ENCODE data around the gene CWC22. TPM values are rescaled to one million over a fixed set of nuclear protein-coding genes. Genes with fewer than 3 reads are reported as not detected.

CWC22 gene
- total and polyA plus RNA-seq, 2 donors (not counting 3 experiments of a cell fraction or from before 2014, with no cell fraction given) = 1.8 to 15.7 TPM

- TF ChIP-seq MAX (IDR thresholded peaks at IDR 0.05; ENCODE audit: insufficient read depth, insufficient read length) (no peak), FOS (IDR thresholded peaks at IDR 0.05; ENCODE audit: borderline replicate concordance, insufficient read depth, low read length) (no peak), MYC (IDR thresholded peaks at IDR 0.05; ENCODE audit: low read depth, low read length) (no peak), CTCF (IDR thresholded peaks at IDR 0.05; ENCODE audit: extremely low read depth in 1 of 2, insufficient read depth in 1 of 2, low read depth in 1 of 2, low read length in 2 of 2) (no peak), JUN (IDR thresholded peaks at IDR 0.05; ENCODE audit: borderline replicate concordance, insufficient read depth, insufficient read length, low read depth) (no peak), EZH2 (IDR thresholded peaks at IDR 0.05; ENCODE audit: borderline replicate concordance, low read depth, low read length, severe bottlenecking) (no peak), POLR2A (IDR thresholded peaks at IDR 0.05; ENCODE audit: low read depth, low read length) (no peak), POLR2AphosphoS5 (IDR thresholded peaks at IDR 0.05; ENCODE audit: insufficient read depth, low read depth, low read length) (no peak), GATA2 (IDR thresholded peaks at IDR 0.05; ENCODE audit: insufficient read depth, insufficient read length, low read depth, low read length) (no peak)
- intact Hi-C loops (cut with micrococcal nuclease) (no loop called here), dilution Hi-C loops (cut with MboI; ENCODE audit: extremely low pct_ligation_motif_present, low sequenced_read_pairs) (no loop called here)
- H3K27ac ChIP-seq (ENCODE audit: insufficient read depth, low read depth, low read length) = no peak overlapping the region
- H3K36me3 ChIP-seq (ENCODE audit: control insufficient read depth in 2 of 2, extremely low read depth in 1 of 2, insufficient read depth in 2 of 2, low read length in 2 of 2) = no peaks in the 10 kb centered on the region
- FAIRE-seq = no peak
- H3K4me1 ChIP-seq (ENCODE audit: control insufficient read depth, extremely low read depth, insufficient read depth, low read length) = no peaks in the 10 kb centered on the region
- H3K9me3 ChIP-seq (replicated peaks; ENCODE audit: control insufficient read depth, insufficient read depth, low read length) = no peaks in the 10 kb centered on the region
- no peak overlapping the region for H3K4me3 ChIP-seq (replicated peaks in 1 of 3; ENCODE audit: insufficient read depth in 1 of 3, low read depth in 1 of 3, low read length in 3 of 3)
- POLR2A ChIA-PET = no interaction called here
- peaks cover 72% of the 10 kb centered on the region for H3K79me2 ChIP-seq (ENCODE audit: control insufficient read depth, insufficient read depth, low read length)
- no TSS peak for BruUV-seq (replicated peaks)
- H3K4me2 ChIP-seq (ENCODE audit: insufficient read depth, low read length) = no peak overlapping the region
- H3K27me3 ChIP-seq (ENCODE audit: control insufficient read depth in 2 of 2, insufficient read depth in 2 of 2, low read length in 2 of 2) = no peaks in the 10 kb centered on the region
- CTCF ChIA-PET = interaction anchor here (1.2 kb wide), 1 partner anchor 11 kb away, joined by 4 read pairs; no protein-coding TSS in a partner anchor
- no peaks in the 10 kb centered on the region for H4K20me1 ChIP-seq (replicated peaks; ENCODE audit: control insufficient read depth, extremely low read depth, insufficient read depth, low read length)
- DNase-seq (ENCODE audit: low read depth, low spot score) = no peak
- H3K9me1 ChIP-seq (replicated peaks; ENCODE audit: control insufficient read depth, extremely low read depth, insufficient read depth, low read length) = no peaks in the 10 kb centered on the region
- H3K9ac ChIP-seq (replicated peaks; ENCODE audit: extremely low read depth, insufficient read depth, low read length) = no peak overlapping the region
- no peak overlapping the region for H2AFZ ChIP-seq (ENCODE audit: low read depth, low read length)
Measured at GRCh38 chr2:180000434-180000833, 6.7 kb downstream of the CWC22 start.
